Measurements from ENCODE around the gene PCLO.

- TF ChIP-seq CTCF (conservative IDR thresholded peaks at IDR 0.05; ENCODE audit: low read depth, low read length) (no peak), RAD21 (IDR thresholded peaks at IDR 0.05; ENCODE audit: low read length) (no peak), MXI1 (IDR thresholded peaks at IDR 0.05; ENCODE audit: borderline replicate concordance, low read depth, low read length) (no peak), MAFK (IDR thresholded peaks at IDR 0.05; ENCODE audit: low read depth, low read length) (no peak), POLR2A (IDR thresholded peaks at IDR 0.05; ENCODE audit: low read depth, low read length) (no peak)
These were observed 42.0 kb upstream of the PCLO start for GRCh38 chr7:83204715-83205114.
